ENCODE data around the gene FANCE. TPM values are rescaled to one million over a fixed set of nuclear protein-coding genes. Genes with fewer than 3 reads are reported as not detected.
"Not testable (repeated sequence)": the region's sequence is repeated elsewhere in the genome, so short reads cannot be mapped to it uniquely, and the experiment has no call there.

Gene FANCE
- total RNA-seq, 1 experiment from 2014 or later = 12.4 TPM

DNA sequence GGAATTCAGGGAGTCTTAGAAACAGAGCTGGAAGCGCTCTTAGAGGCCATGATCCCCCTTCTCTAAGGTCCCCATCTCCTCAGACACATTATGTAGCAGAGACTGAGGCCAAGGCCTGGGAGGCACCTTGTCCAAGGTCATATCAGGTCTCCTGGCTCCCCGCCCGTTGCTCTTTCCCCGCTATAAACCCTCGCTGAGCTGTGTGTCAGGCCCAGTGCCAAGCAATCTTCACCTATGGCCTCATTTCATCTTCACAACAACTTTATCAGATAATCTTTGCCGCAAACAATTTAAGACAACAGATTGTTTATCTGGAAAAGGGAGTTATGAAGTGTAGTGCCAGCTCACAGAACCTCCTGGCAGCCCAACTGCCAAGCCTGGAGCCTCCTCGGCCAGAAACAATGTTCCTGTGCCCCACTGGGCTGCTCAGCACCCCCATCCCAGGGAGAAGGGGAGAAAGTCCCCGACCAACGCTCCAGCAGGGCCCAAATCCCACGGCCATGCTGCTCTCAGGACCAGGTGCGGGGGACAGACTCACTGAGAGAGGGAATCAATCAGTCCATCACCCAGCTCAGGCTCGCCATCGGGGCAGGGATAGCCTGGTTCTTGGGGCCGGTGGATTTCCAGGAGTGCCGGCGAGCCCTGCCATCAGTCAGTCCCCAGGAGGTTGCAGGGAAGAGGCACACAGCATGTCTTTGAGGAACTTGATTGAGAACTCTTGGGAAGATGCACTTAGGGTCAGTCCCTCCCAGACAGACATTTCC, 16.9 kb upstream of the FANCE start:
- Histone ChIP-seq H3K9me3 (no peaks in the 10 kb centered on the region), H3K36me3 (ENCODE audit: control insufficient read depth, insufficient read depth, low read length) (no peaks in the 10 kb centered on the region), H3K4me3 (ENCODE audit: low read depth, low read length) (no peak overlapping the region), H3K27me3 (replicated peaks; ENCODE audit: control insufficient read depth, insufficient read depth, low read length) (no peaks in the 10 kb centered on the region), H3K4me1 (no peaks in the 10 kb centered on the region)
- ChIA-PET CTCF (interaction anchor here (0.5 to 1.2 kb wide), 2 partner anchors 93 to 116 kb away, joined by 3 to 5 read pairs; no protein-coding TSS in a partner anchor), POLR2A (no interaction called here)
- H3K27ac Mint-ChIP-seq (ENCODE audit: unreplicated experiment) = no peak overlapping the region
- no TSS peak for BruUV-seq (replicated peaks)
- DNase-seq = no peak
- no peaks in the 10 kb centered on the region for H3K27me3 Mint-ChIP-seq (ENCODE audit: insufficient read depth, unreplicated experiment)
- no peaks in the 10 kb centered on the region for H3K9me3 Mint-ChIP-seq (ENCODE audit: unreplicated experiment)
- intact Hi-C loops (cut with micrococcal nuclease; ENCODE audit: unreplicated experiment) = no loop called here
- no peaks in the 10 kb centered on the region for H3K36me3 Mint-ChIP-seq (ENCODE audit: insufficient read depth, unreplicated experiment)
- no peaks in the 10 kb centered on the region for H3K4me1 Mint-ChIP-seq (ENCODE audit: low read depth, unreplicated experiment)
- no peak overlapping the region for H3K4me3 Mint-ChIP-seq (ENCODE audit: unreplicated experiment)
- TF ChIP-seq, protein P1, sequence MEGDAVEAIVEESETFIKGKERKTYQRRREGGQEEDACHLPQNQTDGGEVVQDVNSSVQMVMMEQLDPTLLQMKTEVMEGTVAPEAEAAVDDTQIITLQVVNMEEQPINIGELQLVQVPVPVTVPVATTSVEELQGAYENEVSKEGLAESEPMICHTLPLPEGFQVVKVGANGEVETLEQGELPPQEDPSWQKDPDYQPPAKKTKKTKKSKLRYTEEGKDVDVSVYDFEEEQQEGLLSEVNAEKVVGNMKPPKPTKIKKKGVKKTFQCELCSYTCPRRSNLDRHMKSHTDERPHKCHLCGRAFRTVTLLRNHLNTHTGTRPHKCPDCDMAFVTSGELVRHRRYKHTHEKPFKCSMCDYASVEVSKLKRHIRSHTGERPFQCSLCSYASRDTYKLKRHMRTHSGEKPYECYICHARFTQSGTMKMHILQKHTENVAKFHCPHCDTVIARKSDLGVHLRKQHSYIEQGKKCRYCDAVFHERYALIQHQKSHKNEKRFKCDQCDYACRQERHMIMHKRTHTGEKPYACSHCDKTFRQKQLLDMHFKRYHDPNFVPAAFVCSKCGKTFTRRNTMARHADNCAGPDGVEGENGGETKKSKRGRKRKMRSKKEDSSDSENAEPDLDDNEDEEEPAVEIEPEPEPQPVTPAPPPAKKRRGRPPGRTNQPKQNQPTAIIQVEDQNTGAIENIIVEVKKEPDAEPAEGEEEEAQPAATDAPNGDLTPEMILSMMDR (IDR thresholded peaks at IDR 0.05; ENCODE audit: insufficient read depth in 1 of 2, low read depth in 1 of 2, low read length in 1 of 2, severe bottlenecking in 1 of 2, unreplicated experiment in 1 of 2) = no peak

DNA sequence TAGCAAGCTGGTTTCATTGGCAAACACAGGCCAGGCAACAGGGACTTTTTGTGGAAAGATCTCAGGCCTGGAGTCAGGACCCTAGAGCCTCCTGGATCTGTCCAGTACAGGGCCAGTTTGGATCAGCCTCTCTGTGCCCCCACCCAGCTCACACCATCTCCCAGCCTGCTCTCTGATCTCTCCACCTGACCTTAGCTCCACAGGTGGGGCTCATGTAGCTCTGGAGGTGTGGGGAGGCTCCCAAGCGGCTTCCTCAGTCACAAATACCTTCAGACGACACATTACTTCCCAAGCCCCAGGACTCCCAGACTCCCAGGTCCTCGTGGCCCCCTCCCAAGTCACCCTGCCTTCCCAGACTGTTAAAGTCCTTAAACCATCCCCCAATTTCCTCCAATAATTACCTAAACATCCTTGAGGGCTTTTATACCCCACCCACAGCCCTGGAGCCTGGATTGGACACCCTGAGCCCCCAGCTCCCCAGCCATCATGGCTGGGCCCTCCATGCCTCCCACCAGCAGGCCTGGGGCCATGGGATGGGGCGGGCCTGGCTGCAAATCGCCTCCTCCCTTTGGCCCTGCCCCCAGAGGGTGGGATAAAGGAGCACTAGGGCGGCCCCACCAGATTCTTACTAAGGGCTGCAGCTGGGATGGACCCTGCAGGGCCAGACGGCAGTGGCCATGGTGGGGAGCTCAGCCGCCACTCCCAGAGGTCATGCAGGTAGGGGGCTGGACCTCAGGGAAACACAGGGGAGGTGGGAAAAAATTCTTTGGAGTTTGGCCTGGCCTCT, 15.9 kb upstream of the FANCE start:
- Mint-ChIP-seq H3K27ac (ENCODE audit: unreplicated experiment) (no peak overlapping the region), H3K27me3 (ENCODE audit: insufficient read depth, unreplicated experiment) (no peaks in the 10 kb centered on the region), H3K36me3 (ENCODE audit: insufficient read depth, unreplicated experiment) (no peaks in the 10 kb centered on the region), H3K4me1 (ENCODE audit: low read depth, unreplicated experiment) (no peaks in the 10 kb centered on the region), H3K9me3 (ENCODE audit: unreplicated experiment) (no peaks in the 10 kb centered on the region), H3K4me3 (ENCODE audit: unreplicated experiment) (no peak overlapping the region)
- ChIA-PET POLR2A (no interaction called here), CTCF (interaction anchor here (0.8 to 1.2 kb wide), 2 partner anchors 21 to 94 kb away, joined by 3 to 4 read pairs; no protein-coding TSS in a partner anchor)
- H3K9me3 ChIP-seq = no peaks in the 10 kb centered on the region
- no peak overlapping the region for H3K4me3 ChIP-seq (ENCODE audit: low read depth, low read length)
- no TSS peak for BruUV-seq (replicated peaks)
- no peaks in the 10 kb centered on the region for H3K4me1 ChIP-seq
- TF ChIP-seq, protein P1 (IDR thresholded peaks at IDR 0.05; ENCODE audit: insufficient read depth in 1 of 2, low read depth in 1 of 2, low read length in 1 of 2, severe bottlenecking in 1 of 2, unreplicated experiment in 1 of 2) = no peak
- no peaks in the 10 kb centered on the region for H3K27me3 ChIP-seq (replicated peaks; ENCODE audit: control insufficient read depth, insufficient read depth, low read length)
- no peaks in the 10 kb centered on the region for H3K36me3 ChIP-seq (ENCODE audit: control insufficient read depth, insufficient read depth, low read length)
- no peak for DNase-seq
- intact Hi-C loops (cut with micrococcal nuclease; ENCODE audit: unreplicated experiment) = no loop called here

DNA sequence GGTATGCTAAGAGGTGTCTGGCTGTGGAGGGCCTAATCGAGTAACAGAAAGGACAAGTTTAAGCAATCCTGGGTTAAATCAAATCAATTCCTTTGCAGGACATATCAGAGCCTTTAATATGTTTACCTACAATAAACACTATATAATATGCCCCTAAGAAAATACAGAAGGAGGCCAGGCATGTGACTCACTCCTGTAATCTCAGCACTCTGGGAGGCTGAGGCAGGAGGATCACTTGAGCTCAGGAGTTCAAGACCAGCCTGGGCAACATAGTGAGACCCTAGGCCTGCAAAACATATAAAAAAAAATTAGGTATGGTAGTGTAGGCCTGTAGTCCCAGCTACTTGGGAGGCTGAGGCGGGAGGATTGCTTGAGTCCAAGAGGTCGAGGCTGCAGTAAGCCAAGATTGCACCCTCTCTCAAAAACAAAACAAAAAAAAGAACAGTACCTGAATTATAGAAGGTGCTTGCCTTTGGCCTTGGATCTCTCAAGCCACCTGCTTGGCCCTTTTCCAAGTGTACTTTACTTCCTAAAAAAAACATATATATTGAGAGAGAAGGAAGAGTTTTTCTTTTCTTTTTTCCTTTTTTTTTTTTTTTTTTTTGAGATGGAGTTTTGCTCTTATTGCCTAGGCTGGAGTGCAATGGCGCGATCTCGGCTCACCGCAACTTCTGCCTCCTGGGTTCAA, 13.6 kb upstream of the FANCE start:
- H3K9me3 ChIP-seq; CTCF ChIA-PET; H3K4me1 ChIP-seq; H3K27me3 Mint-ChIP-seq (ENCODE audit: insufficient read depth, unreplicated experiment); H3K9me3 Mint-ChIP-seq (ENCODE audit: unreplicated experiment); H3K4me3 ChIP-seq (ENCODE audit: low read depth, low read length); H3K4me3 Mint-ChIP-seq (ENCODE audit: unreplicated experiment); H3K27ac Mint-ChIP-seq (ENCODE audit: unreplicated experiment); POLR2A ChIA-PET; H3K27me3 ChIP-seq (replicated peaks; ENCODE audit: control insufficient read depth, insufficient read depth, low read length); BruUV-seq (replicated peaks); intact Hi-C loops (cut with micrococcal nuclease; ENCODE audit: unreplicated experiment); H3K36me3 ChIP-seq (ENCODE audit: control insufficient read depth, insufficient read depth, low read length); H3K4me1 Mint-ChIP-seq (ENCODE audit: low read depth, unreplicated experiment); H3K36me3 Mint-ChIP-seq (ENCODE audit: insufficient read depth, unreplicated experiment); DNase-seq: not testable (repeated sequence)

All from Caco-2 (cell line).